IMR-90 (cell line): Measurements from ENCODE around the gene PRKCA.

ENCODE experiments used
- BHLHE40 ChIP-seq: fragments of 150-350 bp; IDR thresholded peaks from 2 replicates; pipeline ENCODE4 v1.6.1; 2016; ENCODE audit warnings: mild to moderate bottlenecking, low read depth, low read length
- CEBPB ChIP-seq: IDR thresholded peaks from 2 replicates; pipeline ENCODE4 v1.6.1; 2012; ENCODE audit warnings: low read depth, low read length, improper control_type of control experiment
- CHD1 ChIP-seq: IDR thresholded peaks from 2 replicates; pipeline ENCODE4 v1.6.1; 2012; ENCODE audit warnings: low read depth, low read length, improper control_type of control experiment
- NFE2L2 ChIP-seq: fragments of 150-350 bp; IDR thresholded peaks from 2 replicates; pipeline ENCODE4 v1.6.1; 2016; ENCODE audit warnings: low read depth, mild to moderate bottlenecking, low read length
- POLR2A ChIP-seq: IDR thresholded peaks from 2 replicates; pipeline ENCODE4 v1.6.1; 2012; ENCODE audit warnings: mild to moderate bottlenecking, low read depth, low read length
- RAD21 ChIP-seq: IDR thresholded peaks from 2 replicates; pipeline ENCODE4 v1.6.1; 2012; ENCODE audit warnings: low read length, improper control_type of control experiment
- SMC3 ChIP-seq: fragments of 150-350 bp; IDR thresholded peaks from 2 replicates; pipeline ENCODE4 v1.6.1; 2016; ENCODE audit warnings: low read depth, mild to moderate bottlenecking, antibody characterized with exemption, low read length, moderate library complexity
- TF ChIP-seq, protein P1 (sequence below): conservative IDR thresholded peaks from 2 replicates; pipeline ENCODE4 v1.5.1; 2012; ENCODE audit warnings: mild to moderate bottlenecking, low read depth, low read length, improper control_type of control experiment
- TF ChIP-seq, protein P2 (sequence below): fragments of 150-350 bp; IDR thresholded peaks from 2 replicates; pipeline ENCODE4 v1.6.1; 2017; ENCODE audit warnings: mild to moderate bottlenecking, antibody characterized with exemption, low read length, low read depth

GRCh38 chr17:66301367-66301863 is 998 bp upstream of the PRKCA start:
- TF ChIP-seq, protein P1, sequence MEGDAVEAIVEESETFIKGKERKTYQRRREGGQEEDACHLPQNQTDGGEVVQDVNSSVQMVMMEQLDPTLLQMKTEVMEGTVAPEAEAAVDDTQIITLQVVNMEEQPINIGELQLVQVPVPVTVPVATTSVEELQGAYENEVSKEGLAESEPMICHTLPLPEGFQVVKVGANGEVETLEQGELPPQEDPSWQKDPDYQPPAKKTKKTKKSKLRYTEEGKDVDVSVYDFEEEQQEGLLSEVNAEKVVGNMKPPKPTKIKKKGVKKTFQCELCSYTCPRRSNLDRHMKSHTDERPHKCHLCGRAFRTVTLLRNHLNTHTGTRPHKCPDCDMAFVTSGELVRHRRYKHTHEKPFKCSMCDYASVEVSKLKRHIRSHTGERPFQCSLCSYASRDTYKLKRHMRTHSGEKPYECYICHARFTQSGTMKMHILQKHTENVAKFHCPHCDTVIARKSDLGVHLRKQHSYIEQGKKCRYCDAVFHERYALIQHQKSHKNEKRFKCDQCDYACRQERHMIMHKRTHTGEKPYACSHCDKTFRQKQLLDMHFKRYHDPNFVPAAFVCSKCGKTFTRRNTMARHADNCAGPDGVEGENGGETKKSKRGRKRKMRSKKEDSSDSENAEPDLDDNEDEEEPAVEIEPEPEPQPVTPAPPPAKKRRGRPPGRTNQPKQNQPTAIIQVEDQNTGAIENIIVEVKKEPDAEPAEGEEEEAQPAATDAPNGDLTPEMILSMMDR = no peak
- TF ChIP-seq CEBPB = no peak
- TF ChIP-seq POLR2A = no peak
- TF ChIP-seq BHLHE40 = no peak
- no peak for TF ChIP-seq RAD21
- TF ChIP-seq SMC3 = no peak
- TF ChIP-seq NFE2L2 = no peak
- no peak for TF ChIP-seq CHD1
- TF ChIP-seq, protein P2, sequence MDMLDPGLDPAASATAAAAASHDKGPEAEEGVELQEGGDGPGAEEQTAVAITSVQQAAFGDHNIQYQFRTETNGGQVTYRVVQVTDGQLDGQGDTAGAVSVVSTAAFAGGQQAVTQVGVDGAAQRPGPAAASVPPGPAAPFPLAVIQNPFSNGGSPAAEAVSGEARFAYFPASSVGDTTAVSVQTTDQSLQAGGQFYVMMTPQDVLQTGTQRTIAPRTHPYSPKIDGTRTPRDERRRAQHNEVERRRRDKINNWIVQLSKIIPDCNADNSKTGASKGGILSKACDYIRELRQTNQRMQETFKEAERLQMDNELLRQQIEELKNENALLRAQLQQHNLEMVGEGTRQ = no peak
